ENCODE measurements around the gene CDC42SE2. TPM values are rescaled to one million over a fixed set of nuclear protein-coding genes. Genes with fewer than 3 reads are reported as not detected.
"Not testable (repeated sequence)": the region's sequence is repeated elsewhere in the genome, so short reads cannot be mapped to it uniquely, and the experiment has no call there.

Gene CDC42SE2
- total RNA-seq, 2 experiments from 2014 or later, result 68.3 to 99.6 TPM

DNA sequence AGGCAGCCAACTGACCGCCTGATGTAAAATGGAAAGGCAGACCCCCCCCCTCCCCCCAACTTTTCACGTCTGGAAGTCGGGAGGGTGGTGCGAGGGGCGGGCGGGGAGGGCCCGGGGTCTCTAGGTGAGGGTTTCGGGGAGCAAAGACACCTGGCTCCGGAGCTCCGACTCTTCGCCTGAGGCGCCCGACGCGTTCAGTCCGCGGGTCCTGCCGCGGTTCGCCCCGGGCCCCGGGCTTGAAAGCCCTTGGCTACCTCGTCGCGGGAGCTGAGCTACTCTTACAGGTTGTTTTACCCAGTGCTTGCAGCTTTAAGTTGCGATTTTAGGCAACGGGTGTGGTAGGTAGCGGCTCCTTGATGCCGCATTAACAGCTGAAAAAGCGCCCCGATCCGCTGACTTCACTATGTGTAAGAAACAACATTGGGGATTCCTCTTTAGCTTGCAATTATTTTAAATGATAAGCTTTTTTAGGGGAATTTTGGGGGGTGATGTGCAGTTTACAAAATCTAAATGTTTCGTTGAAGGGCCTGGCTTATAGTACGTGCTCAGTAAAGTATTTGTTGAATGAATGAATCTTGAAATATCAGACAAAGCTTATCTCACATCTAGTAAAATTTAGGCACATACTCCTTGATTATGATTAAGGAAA, 722 bp downstream of the CDC42SE2 start:
- ChIA-PET POLR2A (interaction anchor here (0.8 to 4.4 kb wide), 14 partner anchors 8 to 132 kb away, joined by 3 to 50 read pairs (median 8); partner anchors contain the start of gene HINT1), CTCF (interaction anchor here (0.7 to 5.0 kb wide), 21 partner anchors 8 to 152 kb away, joined by 3 to 46 read pairs (median 5); partner anchors contain the start of gene LYRM7)
- peak overlapping the region; percentile 83 for H3K27ac Mint-ChIP-seq
- H3K36me3 Mint-ChIP-seq (ENCODE audit: low read depth), result peaks cover 36% of the 10 kb centered on the region
- DNase-seq (peak; percentile 73), ATAC-seq (peak; percentile 12)
- H3K27me3 Mint-ChIP-seq, result no peaks in the 10 kb centered on the region
- no peaks in the 10 kb centered on the region for H3K9me3 Mint-ChIP-seq (ENCODE audit: low read depth)
- H3K4me3 Mint-ChIP-seq, result peak overlapping the region; percentile 81
- H3K4me1 Mint-ChIP-seq, result peaks cover 44% of the 10 kb centered on the region
- intact Hi-C loops (cut with DNase I, micrococcal nuclease), result loop anchor here (1.0 to 10.0 kb wide), 12 partner anchors 10 to 533 kb away; partner anchors contain the start of genes FNIP1 (in 2 of the 2), HINT1 (in 2 of the 2) and LYRM7 (in 1 of the 2)

DNA sequence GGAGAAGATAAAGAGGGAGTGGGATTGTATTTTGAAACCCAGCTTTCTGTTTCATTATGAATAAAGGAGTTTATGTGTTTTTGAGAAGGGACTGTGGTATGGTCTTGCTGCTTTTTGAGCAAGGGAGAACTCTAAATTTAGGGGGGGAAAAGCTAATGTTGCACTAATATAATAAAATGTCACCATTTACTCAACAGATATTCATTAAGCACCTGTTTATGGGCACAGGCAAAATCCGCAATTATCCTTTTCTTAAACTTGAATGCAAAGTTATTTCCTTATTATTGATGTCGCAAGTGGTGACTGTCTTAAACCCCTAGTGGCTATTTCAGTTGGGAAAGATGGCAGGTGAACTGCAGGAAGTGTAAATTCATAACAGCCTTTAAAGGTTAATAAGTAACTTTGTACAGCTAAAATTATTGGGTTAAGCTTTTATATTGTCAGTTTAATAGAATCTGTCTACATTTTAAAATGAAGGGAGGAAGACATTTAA, 1.5 kb downstream of the CDC42SE2 start:
- Mint-ChIP-seq H3K27ac (peak overlapping the region; percentile 83), H3K4me1 (peaks cover 45% of the 10 kb centered on the region), H3K36me3 (ENCODE audit: low read depth) (peaks cover 36% of the 10 kb centered on the region), H3K9me3 (ENCODE audit: low read depth) (no peaks in the 10 kb centered on the region), H3K4me3 (peak overlapping the region; percentile 81), H3K27me3 (no peaks in the 10 kb centered on the region)
- DNase-seq (no peak), ATAC-seq (no peak)
- POLR2A ChIA-PET, result interaction anchor here (0.8 to 4.4 kb wide), 9 partner anchors 7 to 119 kb away, joined by 3 to 50 read pairs (median 9); no protein-coding TSS in a partner anchor
- CTCF ChIA-PET, result interaction anchor here (0.8 to 5.0 kb wide), 24 partner anchors 8 to 151 kb away, joined by 3 to 46 read pairs (median 6); partner anchors contain the start of gene LYRM7
- intact Hi-C loops (cut with DNase I, micrococcal nuclease), result loop anchor here (1.0 to 10.0 kb wide), 7 partner anchors 9 to 532 kb away; partner anchors contain the start of genes FNIP1 (in 2 of the 2) and HINT1 (in 1 of the 2)

GRCh38 chr5:131266370-131267060, 2.7 kb downstream of the CDC42SE2 start:
- ATAC-seq, result no peak
- no peaks in the 10 kb centered on the region for H3K9me3 Mint-ChIP-seq (ENCODE audit: low read depth)
- H3K4me1 Mint-ChIP-seq, result peaks cover 50% of the 10 kb centered on the region
- H3K4me3 Mint-ChIP-seq, result peak overlapping the region; percentile 68
- DNase-seq, result peak; percentile 67
- CTCF ChIA-PET, result interaction anchor here (0.6 to 5.0 kb wide), 13 partner anchors 8 to 150 kb away, joined by 3 to 46 read pairs (median 7); partner anchors contain the start of gene LYRM7
- H3K27me3 Mint-ChIP-seq, result no peaks in the 10 kb centered on the region
- peaks cover 43% of the 10 kb centered on the region for H3K36me3 Mint-ChIP-seq (ENCODE audit: low read depth)
- H3K27ac Mint-ChIP-seq, result peak overlapping the region; percentile 95
- POLR2A ChIA-PET, result interaction anchor here (0.6 to 4.4 kb wide), 10 partner anchors 13 to 116 kb away, joined by 3 to 50 read pairs (median 6); no protein-coding TSS in a partner anchor
- intact Hi-C loops (cut with DNase I, micrococcal nuclease), result loop anchor here (5.0 to 10.0 kb wide), 3 partner anchors 271 to 531 kb away; partner anchors contain the start of gene FNIP1 (in 2 of the 2)

- Mint-ChIP-seq H3K27ac (peak overlapping the region; percentile 84), H3K4me1 (peaks cover 53% of the 10 kb centered on the region), H3K9me3 (ENCODE audit: low read depth) (no peaks in the 10 kb centered on the region), H3K27me3 (no peaks in the 10 kb centered on the region), H3K4me3 (peak overlapping the region; percentile 56), H3K36me3 (ENCODE audit: low read depth) (peaks cover 45% of the 10 kb centered on the region)
- no peak for ATAC-seq
- DNase-seq, result no peak
- CTCF ChIA-PET, result no interaction called here
- POLR2A ChIA-PET, result no interaction called here
- intact Hi-C loops (cut with DNase I, micrococcal nuclease), result loop anchor here (5.0 to 10.0 kb wide), 3 partner anchors 268 to 528 kb away; partner anchors contain the start of gene FNIP1 (in 2 of the 2)
Observed at GRCh38 chr5:131268758-131269370, 5.0 kb downstream of the CDC42SE2 start.

- peaks cover 72% of the 10 kb centered on the region for H3K4me1 Mint-ChIP-seq
Observed at GRCh38 chr5:131270809-131271208, 7.0 kb downstream of the CDC42SE2 start.

DNA sequence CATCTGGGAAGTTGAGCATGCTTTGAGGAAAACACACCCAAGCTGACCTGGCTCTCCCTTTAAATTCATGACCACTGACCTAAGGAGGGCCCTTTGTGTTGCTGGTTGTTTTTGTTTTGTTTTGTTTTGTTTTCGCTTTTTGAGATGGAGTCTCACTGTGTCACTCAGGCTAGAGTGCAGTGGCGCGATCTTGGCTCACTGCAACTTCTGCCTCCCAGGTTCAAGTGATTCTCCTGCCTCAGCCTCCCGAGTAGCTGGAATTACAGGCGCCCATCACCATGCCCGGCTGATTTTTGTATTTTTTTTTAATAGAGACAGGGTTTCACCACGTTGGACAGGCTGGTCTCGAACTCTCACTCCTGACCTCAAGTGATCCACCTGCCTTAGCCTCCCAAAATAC, 8.0 kb downstream of the CDC42SE2 start:
- H3K36me3 Mint-ChIP-seq (ENCODE audit: low read depth), result peaks cover 39% of the 10 kb centered on the region
- H3K27me3 Mint-ChIP-seq; DNase-seq; ATAC-seq; H3K9me3 Mint-ChIP-seq (ENCODE audit: low read depth): not testable (repeated sequence)
- CTCF ChIA-PET, result interaction anchor here (0.5 to 2.0 kb wide), 9 partner anchors 9 to 430 kb away, joined by 3 to 9 read pairs (median 3); no protein-coding TSS in a partner anchor
- intact Hi-C loops (cut with DNase I, micrococcal nuclease), result loop anchor here (1.0 to 5.0 kb wide), 4 partner anchors 9 to 825 kb away; partner anchors contain the start of gene RAPGEF6 (in 1 of the 2)
- peak overlapping the region; percentile 97 for H3K27ac Mint-ChIP-seq
- H3K4me1 Mint-ChIP-seq, result peaks cover 81% of the 10 kb centered on the region
- POLR2A ChIA-PET, result interaction anchor here (0.8 to 1.8 kb wide), 4 partner anchors 8 to 113 kb away, joined by 3 to 11 read pairs (median 8); partner anchors contain the start of gene CDC42SE2
- H3K4me3 Mint-ChIP-seq, result peak overlapping the region; percentile 71

More at GRCh38 chr5:131270809-131271208, 7.0 kb downstream of the CDC42SE2 start:
- peak overlapping the region; percentile 71 for H3K4me3 Mint-ChIP-seq
- H3K36me3 Mint-ChIP-seq (ENCODE audit: low read depth), result peaks cover 45% of the 10 kb centered on the region
- peak overlapping the region; percentile 97 for H3K27ac Mint-ChIP-seq
- ATAC-seq, result no peak
- no peak for DNase-seq
- intact Hi-C loops (cut with DNase I, micrococcal nuclease), result loop anchor here in 1 of 2 experiments (5.0 kb wide), 2 partner anchors 366 to 826 kb away; partner anchors contain the start of gene RAPGEF6
- no peaks in the 10 kb centered on the region for H3K27me3 Mint-ChIP-seq
- CTCF ChIA-PET, result interaction anchor here (0.9 to 1.5 kb wide), 6 partner anchors 9 to 111 kb away, joined by 3 to 5 read pairs (median 4); no protein-coding TSS in a partner anchor
- POLR2A ChIA-PET, result interaction anchor here (1.0 to 1.2 kb wide), 3 partner anchors 11 to 119 kb away, joined by 3 read pairs; no protein-coding TSS in a partner anchor
- no peaks in the 10 kb centered on the region for H3K9me3 Mint-ChIP-seq (ENCODE audit: low read depth)

DNA sequence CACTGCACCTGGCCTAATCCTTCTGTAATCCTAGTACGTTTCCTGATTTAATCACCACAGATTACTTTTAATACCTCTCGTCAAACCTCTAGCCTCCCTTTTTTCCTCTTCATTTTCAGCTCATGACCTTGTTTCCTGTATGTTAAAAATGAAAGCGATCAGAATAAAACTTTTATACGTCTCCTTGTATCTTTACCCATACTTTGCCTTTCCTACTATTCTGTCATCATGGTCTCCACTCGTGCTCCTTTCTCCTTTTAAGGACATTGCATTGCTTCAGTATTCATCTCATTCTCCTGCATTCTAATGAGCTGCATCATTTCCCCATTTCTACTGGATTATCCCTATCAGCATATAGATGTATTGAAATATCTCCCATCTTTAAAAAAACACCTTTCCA, 8.5 kb downstream of the CDC42SE2 start:
- peaks cover 83% of the 10 kb centered on the region for H3K4me1 Mint-ChIP-seq
- DNase-seq (no peak), ATAC-seq (peak; percentile 68)
- H3K27ac Mint-ChIP-seq, result peak overlapping the region; percentile 97
- H3K9me3 Mint-ChIP-seq (ENCODE audit: low read depth), result no peaks in the 10 kb centered on the region
- ChIA-PET POLR2A (interaction anchor here (0.6 to 1.8 kb wide), 11 partner anchors 8 to 117 kb away, joined by 3 to 11 read pairs (median 4); partner anchors contain the start of gene CDC42SE2), CTCF (interaction anchor here (0.5 to 2.0 kb wide), 9 partner anchors 9 to 430 kb away, joined by 3 to 9 read pairs (median 3); no protein-coding TSS in a partner anchor)
- H3K27me3 Mint-ChIP-seq, result no peaks in the 10 kb centered on the region
- peaks cover 41% of the 10 kb centered on the region for H3K36me3 Mint-ChIP-seq (ENCODE audit: low read depth)
- peak overlapping the region; percentile 71 for H3K4me3 Mint-ChIP-seq
- intact Hi-C loops (cut with DNase I, micrococcal nuclease), result loop anchor here (1.0 to 5.0 kb wide), 4 partner anchors 9 to 825 kb away; partner anchors contain the start of gene RAPGEF6 (in 1 of the 2)

- Mint-ChIP-seq H3K36me3 (ENCODE audit: low read depth) (peaks cover 43% of the 10 kb centered on the region), H3K4me3 (peak overlapping the region; percentile 71), H3K27ac (peak overlapping the region; percentile 97), H3K4me1 (peaks cover 83% of the 10 kb centered on the region), H3K9me3 (ENCODE audit: low read depth) (no peaks in the 10 kb centered on the region), H3K27me3 (no peaks in the 10 kb centered on the region)
- ChIA-PET CTCF (interaction anchor here (0.8 to 2.0 kb wide), 8 partner anchors 9 to 123 kb away, joined by 3 to 9 read pairs (median 4); no protein-coding TSS in a partner anchor), POLR2A (interaction anchor here (0.6 to 1.8 kb wide), 11 partner anchors 8 to 117 kb away, joined by 3 to 11 read pairs (median 4); partner anchors contain the start of gene CDC42SE2)
- DNase-seq, result no peak
- peak; percentile 64 for ATAC-seq
- intact Hi-C loops (cut with DNase I, micrococcal nuclease), result loop anchor here (1.0 to 5.0 kb wide), 4 partner anchors 9 to 825 kb away; partner anchors contain the start of gene RAPGEF6 (in 1 of the 2)
Observed at GRCh38 chr5:131272724-131273123, 8.9 kb downstream of the CDC42SE2 start.

DNA sequence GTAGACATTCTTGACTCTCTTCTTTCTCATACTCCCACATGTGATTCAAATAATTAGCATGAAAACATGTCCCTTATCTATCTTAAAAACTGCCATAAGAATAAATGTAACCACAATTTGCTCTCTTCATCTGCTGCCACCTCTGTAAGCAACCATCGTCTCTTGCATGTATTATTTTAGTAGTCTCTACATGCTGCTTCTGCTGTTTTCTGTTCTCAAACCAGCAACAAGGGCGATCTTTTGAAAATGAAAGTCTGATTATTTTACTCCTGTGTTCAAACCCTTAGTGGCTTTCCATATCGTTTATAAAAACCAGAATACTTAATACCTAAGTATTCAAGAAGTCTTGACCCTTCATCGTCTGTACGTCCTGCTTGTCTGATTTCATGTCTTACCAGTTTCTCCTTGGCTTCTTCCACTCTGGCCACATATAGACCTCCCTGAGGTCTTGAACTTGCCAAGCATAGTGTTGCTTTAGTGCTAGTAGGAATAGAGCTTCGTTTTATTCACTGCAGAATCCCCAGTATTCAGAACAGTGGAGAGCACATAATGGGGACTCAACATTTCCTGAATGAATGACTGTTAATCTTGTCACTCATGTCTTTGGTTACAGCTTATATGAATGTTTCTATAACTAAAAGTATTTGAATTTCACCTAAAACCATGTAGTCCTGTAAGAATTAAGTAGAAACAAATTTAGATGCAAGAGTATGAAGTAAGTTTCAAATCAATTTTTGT, 10.6 kb downstream of the CDC42SE2 start:
- DNase-seq (no peak), ATAC-seq (peak; percentile 24)
- POLR2A ChIA-PET, result interaction anchor here (0.6 to 2.3 kb wide), 3 partner anchors 10 to 76 kb away, joined by 3 to 10 read pairs (median 4); partner anchors contain the start of gene CDC42SE2
- Mint-ChIP-seq H3K4me1 (peaks cover 85% of the 10 kb centered on the region), H3K9me3 (ENCODE audit: low read depth) (no peaks in the 10 kb centered on the region), H3K27ac (peak overlapping the region; percentile 94), H3K27me3 (no peaks in the 10 kb centered on the region), H3K36me3 (ENCODE audit: low read depth) (peaks cover 48% of the 10 kb centered on the region), H3K4me3 (peak overlapping the region; percentile 65)
- intact Hi-C loops (cut with DNase I, micrococcal nuclease), result loop anchor here (1.0 to 5.0 kb wide), 4 partner anchors 9 to 823 kb away; partner anchors contain the start of gene RAPGEF6 (in 1 of the 2)
- CTCF ChIA-PET, result interaction anchor here (0.8 to 3.1 kb wide), 7 partner anchors 9 to 134 kb away, joined by 3 to 33 read pairs (median 4); partner anchors contain the start of gene CDC42SE2
